ENCODE measurements around the gene MCUR1.
A peak's percentile ranks its signal among the peaks of the same experiment; 100 is the strongest.
"Not testable (repeated sequence)": the region's sequence is repeated elsewhere in the genome, so short reads cannot be mapped to it uniquely, and the experiment has no call there.

Gene MCUR1

GRCh38 chr6:13827032-13827431 is 12.7 kb upstream of the MCUR1 start:
- DNase-seq: no peak

GRCh38 chr6:13825871-13826270 is 11.5 kb upstream of the MCUR1 start:
- DNase-seq: no peak

GRCh38 chr6:13818341-13818740 is 4.0 kb upstream of the MCUR1 start:
- no peak for DNase-seq

DNA sequence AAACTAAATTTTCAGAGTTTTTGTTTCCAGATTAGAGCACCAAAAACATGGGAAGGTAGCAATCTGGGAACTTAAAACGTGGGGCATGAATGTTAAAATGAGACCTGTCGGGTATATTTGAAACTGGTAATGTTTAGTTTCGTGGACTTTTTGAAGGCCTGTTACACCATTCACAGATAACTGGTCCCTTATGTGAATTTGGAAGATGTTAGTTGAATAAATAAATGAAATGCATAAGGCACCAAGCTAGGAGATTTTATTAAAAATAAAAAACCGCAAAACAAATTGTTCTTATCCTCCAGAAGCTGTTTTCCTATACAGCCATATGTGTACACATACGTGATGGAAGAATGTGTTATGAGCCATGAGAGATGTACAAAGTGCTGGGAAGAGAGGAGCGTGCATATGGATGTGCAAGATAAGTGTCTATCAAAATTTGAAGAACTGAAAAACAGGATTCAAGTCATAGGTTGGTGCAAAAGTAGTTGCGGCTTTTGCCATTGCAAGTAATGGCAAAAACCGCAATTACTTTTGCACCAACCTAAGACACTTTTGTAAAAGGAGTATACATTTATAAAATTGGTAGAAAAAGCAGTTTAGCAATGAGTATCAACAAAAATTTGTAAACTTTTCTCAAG is 700 bp upstream of the MCUR1 start:
- DNase-seq: peak; percentile 4 to 10

- DNase-seq: peak; percentile 41 to 50
Measured at GRCh38 chr6:13813621-13814175, 659 bp downstream of the MCUR1 start.

- DNase-seq: no peak
Measured at GRCh38 chr6:13813026-13813425, 1.3 kb downstream of the MCUR1 start.

DNA sequence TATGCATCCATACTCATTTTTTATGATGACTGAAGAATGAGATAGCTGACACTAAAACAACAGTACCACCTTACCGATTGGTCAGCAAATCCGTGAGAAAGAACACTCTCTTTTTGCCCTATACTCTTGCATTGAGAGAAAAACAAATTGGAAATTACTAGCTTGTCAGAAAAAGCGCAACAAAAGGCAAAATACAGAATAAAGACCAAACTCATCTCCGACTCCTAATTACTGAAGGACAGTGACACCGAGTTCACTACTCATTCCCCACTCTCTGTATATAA is 2.1 kb downstream of the MCUR1 start:
- no peak for DNase-seq

DNA sequence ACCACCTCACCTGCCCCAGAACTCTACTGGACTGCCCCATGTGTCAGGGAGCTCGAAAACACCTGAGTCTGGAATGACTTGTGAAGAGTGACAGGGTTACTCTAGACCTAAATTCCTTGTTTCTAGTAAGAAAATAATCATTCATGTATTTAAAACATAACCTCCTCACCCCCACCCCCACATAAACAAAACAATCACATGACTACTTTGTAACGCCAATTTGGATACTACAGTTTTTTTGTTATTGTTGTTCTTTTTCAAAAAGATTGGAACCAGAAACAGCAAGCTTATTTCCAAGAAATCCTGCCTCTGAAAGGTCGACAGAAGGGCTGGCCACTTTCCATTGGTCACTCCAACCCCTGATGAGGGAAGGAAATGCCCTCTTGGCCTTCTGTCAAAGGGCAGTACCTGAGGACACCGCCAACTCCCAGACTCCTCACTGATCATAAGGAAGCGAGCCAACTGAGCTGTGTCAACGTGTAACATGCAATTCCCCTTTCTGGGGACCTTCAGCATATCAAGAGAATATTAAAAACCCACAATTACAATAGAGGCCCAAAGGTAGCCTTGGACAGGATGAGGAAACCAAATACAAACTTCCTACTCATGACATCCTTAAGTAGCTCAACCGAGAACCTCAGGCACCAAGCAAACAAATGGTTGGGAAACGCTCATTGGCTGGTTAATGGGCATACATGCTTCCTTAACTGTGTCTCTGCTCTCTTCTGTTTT is 2.6 kb downstream of the MCUR1 start:
- no peak for DNase-seq

DNA sequence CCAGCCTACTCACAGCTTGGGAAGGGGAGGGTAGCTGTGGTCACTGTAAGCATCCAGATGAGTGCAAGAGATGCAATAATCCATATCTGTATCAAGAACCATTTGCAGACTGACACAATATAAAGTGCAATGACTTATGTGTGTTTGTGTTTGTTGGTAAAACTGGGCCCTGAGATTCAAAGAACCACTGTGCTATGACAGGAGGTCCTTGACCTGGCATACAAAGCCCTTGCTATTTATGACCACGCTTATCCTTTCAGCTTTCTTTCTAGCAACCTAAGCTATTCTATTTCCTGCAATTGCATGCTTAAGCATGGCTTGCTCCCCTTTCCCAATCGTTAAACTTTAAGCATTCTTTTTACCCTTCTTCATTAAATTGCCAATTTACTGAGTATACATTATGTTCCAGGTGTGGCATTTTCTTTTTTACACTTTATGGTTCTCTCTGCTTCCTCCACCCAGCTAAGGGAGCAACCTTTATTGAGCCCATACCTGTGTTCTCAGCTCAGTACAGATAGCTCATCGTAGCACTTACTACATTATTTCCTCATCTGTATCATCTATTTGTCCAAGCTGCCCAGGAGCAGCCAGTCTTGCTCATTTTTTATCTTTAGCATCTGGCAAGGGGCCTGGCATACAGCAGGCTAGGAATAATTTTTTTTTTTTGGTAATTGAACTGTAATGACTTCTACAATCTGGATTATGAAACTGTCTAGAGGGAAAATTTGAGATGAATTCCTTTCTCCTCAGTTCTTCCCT is 3.5 kb downstream of the MCUR1 start:
- no peak for DNase-seq

- no peak for DNase-seq
Measured at GRCh38 chr6:13808801-13809200, 5.6 kb downstream of the MCUR1 start.

GRCh38 chr6:13807696-13808095 is 6.7 kb downstream of the MCUR1 start:
- DNase-seq: no peak

GRCh38 chr6:13803581-13803980 is 10.8 kb downstream of the MCUR1 start:
- no peak for DNase-seq

- DNase-seq: no peak
Measured at GRCh38 chr6:13800615-13801014, 13.7 kb downstream of the MCUR1 start.

GRCh38 chr6:13796781-13797180 is 17.6 kb downstream of the MCUR1 start:
- no peak for DNase-seq

DNA sequence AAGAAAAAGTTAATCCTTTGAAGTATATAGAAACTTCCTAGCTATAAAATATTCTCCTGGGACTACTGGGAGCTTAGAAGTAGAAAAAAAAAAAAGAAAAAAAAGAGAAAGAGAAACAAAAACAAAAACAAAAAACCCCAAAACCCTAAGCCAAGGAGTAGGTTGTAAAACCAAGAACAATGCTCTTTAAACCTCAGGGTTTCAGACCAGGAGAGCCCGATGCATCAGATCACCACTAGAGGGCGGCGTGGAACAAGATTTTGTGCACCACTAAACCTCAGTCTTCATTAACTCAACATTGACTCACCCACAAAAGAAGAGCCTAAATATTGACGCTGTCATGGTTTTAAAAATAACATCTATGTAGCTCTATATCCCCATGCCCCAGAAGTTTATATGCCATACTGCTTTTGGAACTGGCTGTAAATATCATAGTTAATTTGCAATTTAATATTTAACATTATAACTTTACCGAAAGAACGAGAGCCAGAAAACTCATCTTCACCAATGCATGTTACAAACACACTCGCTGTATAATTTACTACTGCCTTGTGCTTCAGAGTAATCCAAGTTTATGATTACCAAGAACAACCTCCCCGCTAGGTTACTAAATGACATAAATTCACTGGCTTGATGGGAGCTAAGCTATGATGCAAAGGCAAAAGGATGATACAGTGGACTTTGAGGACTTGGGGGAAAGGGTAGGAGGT is 19.2 kb downstream of the MCUR1 start:
- DNase-seq: peak; percentile 44 to 54

GRCh38 chr6:13794184-13794583 is 20.2 kb downstream of the MCUR1 start:
- peak in 1 of 2 experiments; percentile 5 for DNase-seq

DNA sequence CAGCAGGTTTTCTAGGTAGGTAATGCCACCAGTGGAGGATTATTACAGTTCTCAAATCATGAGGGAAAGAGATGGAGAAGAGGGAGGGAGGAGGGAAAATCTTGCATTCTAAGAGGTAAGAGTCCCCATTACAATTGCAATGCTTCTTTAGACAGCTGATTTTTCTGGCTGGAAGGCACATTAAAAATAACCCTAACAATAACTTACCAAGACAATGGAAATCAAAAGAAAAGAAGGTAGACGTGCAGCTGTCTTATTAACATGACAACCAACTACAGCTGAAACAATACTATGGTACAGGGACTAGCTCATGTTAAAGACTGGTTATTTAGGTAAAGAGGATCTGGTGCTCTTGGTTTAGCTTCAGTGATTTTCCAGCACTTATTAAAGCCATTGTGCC is 24.6 kb downstream of the MCUR1 start:
- no peak for DNase-seq

DNA sequence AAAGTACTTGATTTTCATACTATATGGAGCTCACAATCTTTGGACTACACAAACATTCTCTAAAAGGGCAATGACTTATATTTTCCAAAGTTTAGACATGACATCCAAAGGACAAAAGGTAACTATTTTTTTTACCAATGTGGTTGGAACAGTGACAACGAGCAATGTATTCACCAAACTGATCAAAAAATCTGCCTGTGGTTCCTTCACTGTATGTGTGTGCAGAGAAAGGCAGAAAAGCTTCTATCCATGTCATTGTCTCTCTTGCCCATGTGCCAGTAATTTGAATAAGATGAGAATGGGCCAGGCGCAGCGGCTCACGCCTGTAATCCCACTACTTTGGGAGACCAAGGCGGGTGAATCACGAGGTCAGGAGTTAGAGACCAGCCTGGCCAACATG is 25.5 kb downstream of the MCUR1 start:
- no peak for DNase-seq

- no peak for DNase-seq
Measured at GRCh38 chr6:13787137-13787536, 27.2 kb downstream of the MCUR1 start.

GRCh38 chr6:13780162-13780561 is 34.2 kb downstream of the MCUR1 start:
- not testable (repeated sequence) for DNase-seq

GRCh38 chr6:13778028-13778427 is 36.3 kb downstream of the MCUR1 start:
- DNase-seq: no peak

DNA sequence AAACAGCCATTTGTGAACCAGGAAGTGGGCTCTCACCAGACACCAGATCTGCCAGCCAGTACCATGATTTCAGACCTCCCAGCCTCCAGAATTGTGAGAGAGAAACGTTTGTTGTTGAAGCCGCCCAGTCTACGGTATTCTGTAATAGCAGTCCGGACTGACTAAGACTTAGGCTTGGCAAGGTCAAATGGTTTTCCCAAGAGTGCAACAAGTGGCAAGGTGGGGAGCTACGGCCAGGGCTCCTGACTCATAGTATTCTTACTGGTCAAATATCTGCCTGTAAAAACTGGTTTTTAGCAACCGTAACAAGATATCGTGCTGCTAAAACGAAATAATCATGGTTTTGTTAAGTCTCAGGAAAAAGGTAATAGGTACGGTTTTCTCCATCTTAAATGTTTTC is 37.8 kb downstream of the MCUR1 start:
- no peak for DNase-seq

- DNase-seq: not testable (repeated sequence)
Measured at GRCh38 chr6:13775466-13775865, 38.9 kb downstream of the MCUR1 start.

All from NCI-H1930 (cell line).